NB4 (cell line): ENCODE measurements around the gene PPFIA1.

ENCODE experiments used
- DNase-seq: peaks from one replicate; pipeline ENCODE4 v3.0.0; 2010; ENCODE audit warnings: low read depth
- H3K4me3 ChIP-seq: one replicate; pipeline ENCODE4 v1.5.1; 2011; ENCODE audit warnings: mild to moderate bottlenecking, low read depth, low read length, moderate library complexity
- CTCF ChIP-seq: IDR thresholded peaks from one replicate; pipeline ENCODE4 v1.5.1; 2012; ENCODE audit warnings: low read depth, low read length
- MAX ChIP-seq: IDR thresholded peaks from 2 replicates; pipeline ENCODE4 v1.6.1; 2011; ENCODE audit warnings: low read depth, low read length
- MYC ChIP-seq: IDR thresholded peaks from 2 replicates; pipeline ENCODE4 v1.6.1; 2011; ENCODE audit warnings: low read depth, low read length
- POLR2A ChIP-seq: IDR thresholded peaks from 2 replicates; pipeline ENCODE4 v1.6.1; 2011; ENCODE audit warnings: mild to moderate bottlenecking; ENCODE audit not compliant: insufficient read length; ENCODE audit errors: extremely low read depth

Gene PPFIA1

GRCh38 chr11:70307176-70307575, 36.7 kb downstream of the PPFIA1 start:
- no peak overlapping the region for H3K4me3 ChIP-seq
- TF ChIP-seq MAX (no peak), MYC (no peak), POLR2A (no peak)
- DNase-seq = no peak

- TF ChIP-seq MAX (no peak), CTCF (no peak), POLR2A (no peak), MYC (no peak)
- H3K4me3 ChIP-seq = no peak overlapping the region
- no peak for DNase-seq
Measured at GRCh38 chr11:70311616-70312015, 41.1 kb downstream of the PPFIA1 start.

GRCh38 chr11:70312401-70313357, 42.2 kb downstream of the PPFIA1 start:
- no peak for TF ChIP-seq MAX
- no peak for TF ChIP-seq MYC
- TF ChIP-seq POLR2A = no peak
- no peak for TF ChIP-seq CTCF
- no peak for DNase-seq
- H3K4me3 ChIP-seq = no peak overlapping the region

GRCh38 chr11:70313945-70314344, 43.5 kb downstream of the PPFIA1 start:
- H3K4me3 ChIP-seq = peak overlapping the region; percentile 48
- peak; percentile 38 for DNase-seq

GRCh38 chr11:70314730-70315129, 44.2 kb downstream of the PPFIA1 start:
- peak overlapping the region; percentile 48 for H3K4me3 ChIP-seq
- peak; percentile 57 for DNase-seq
- peak; percentile 44 for TF ChIP-seq MAX
- TF ChIP-seq CTCF = no peak
- no peak for TF ChIP-seq MYC
- TF ChIP-seq POLR2A = peak; percentile 70

More at GRCh38 chr11:70313945-70314344, 43.5 kb downstream of the PPFIA1 start:
- no peak for TF ChIP-seq POLR2A
- TF ChIP-seq MAX = no peak

- DNase-seq = peak; percentile 73
Measured at GRCh38 chr11:70315716-70316115, 45.2 kb downstream of the PPFIA1 start.

More at GRCh38 chr11:70315716-70316115, 45.2 kb downstream of the PPFIA1 start:
- H3K4me3 ChIP-seq = peak overlapping the region; percentile 29
- 0 out of 2 replicates have a peak, but pooled peaks have one; percentile 4 for TF ChIP-seq MAX
- no peak for TF ChIP-seq POLR2A
- TF ChIP-seq CTCF = no peak
- TF ChIP-seq MYC = peak; percentile 30; the same call in 1 of the 2 replicates
